MM.1S (cell line): ENCODE data around the gene FAM200B.

Experiments
- EZH2phosphoT487 ChIP-seq: fragments of 300-600 bp; sonication (generic); IDR thresholded peaks from 2 replicates; pipeline ENCODE4 v1.6.1; 2018; ENCODE audit warnings: antibody characterized with exemption, low read length
- TF ChIP-seq, protein P1 (sequence below): fragments of 300-600 bp; sonication (generic); IDR thresholded peaks from 2 replicates; pipeline ENCODE4 v1.5.1; 2016; ENCODE audit warnings: antibody characterized with exemption, low read length, mixed read lengths

- TF ChIP-seq, protein P1, sequence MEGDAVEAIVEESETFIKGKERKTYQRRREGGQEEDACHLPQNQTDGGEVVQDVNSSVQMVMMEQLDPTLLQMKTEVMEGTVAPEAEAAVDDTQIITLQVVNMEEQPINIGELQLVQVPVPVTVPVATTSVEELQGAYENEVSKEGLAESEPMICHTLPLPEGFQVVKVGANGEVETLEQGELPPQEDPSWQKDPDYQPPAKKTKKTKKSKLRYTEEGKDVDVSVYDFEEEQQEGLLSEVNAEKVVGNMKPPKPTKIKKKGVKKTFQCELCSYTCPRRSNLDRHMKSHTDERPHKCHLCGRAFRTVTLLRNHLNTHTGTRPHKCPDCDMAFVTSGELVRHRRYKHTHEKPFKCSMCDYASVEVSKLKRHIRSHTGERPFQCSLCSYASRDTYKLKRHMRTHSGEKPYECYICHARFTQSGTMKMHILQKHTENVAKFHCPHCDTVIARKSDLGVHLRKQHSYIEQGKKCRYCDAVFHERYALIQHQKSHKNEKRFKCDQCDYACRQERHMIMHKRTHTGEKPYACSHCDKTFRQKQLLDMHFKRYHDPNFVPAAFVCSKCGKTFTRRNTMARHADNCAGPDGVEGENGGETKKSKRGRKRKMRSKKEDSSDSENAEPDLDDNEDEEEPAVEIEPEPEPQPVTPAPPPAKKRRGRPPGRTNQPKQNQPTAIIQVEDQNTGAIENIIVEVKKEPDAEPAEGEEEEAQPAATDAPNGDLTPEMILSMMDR = no peak
- no peak for TF ChIP-seq EZH2phosphoT487
Observed at GRCh38 chr4:15654593-15655222, 26.9 kb upstream of the FAM200B start.
